Neural progenitor cell (in vitro differentiated cells): ENCODE results near the gene MARCHF3. TPM values are rescaled to one million over a fixed set of nuclear protein-coding genes. Genes with fewer than 3 reads are reported as not detected.
A peak's percentile ranks its signal among the peaks of the same experiment; 100 is the strongest.

Source experiments
- DNase-seq: peaks from one replicate; pipeline ENCODE4 v3.0.0-alpha.2; 2016; ENCODE audit warnings: low spot score
- H2AFZ ChIP-seq: fragments of 200-600 bp; sonication (generic); replicated peaks from 2 replicates; pipeline ENCODE4 v1.6.1; 2016; ENCODE audit warnings: antibody characterized with exemption
- H3F3A ChIP-seq: fragments of 200-600 bp; sonication (generic); 2 replicates; pipeline ENCODE4 v1.6.1; 2016; ENCODE audit warnings: antibody characterized with exemption, low read depth
- H3K27ac ChIP-seq: fragments of 200-600 bp; sonication (generic); 2 replicates; pipeline ENCODE4 v1.5.1; 2016; ENCODE audit warnings: mild to moderate bottlenecking
- H3K27me3 ChIP-seq: fragments of 200-600 bp; sonication (generic); 2 replicates; pipeline ENCODE4 v1.6.1; 2016; ENCODE audit warnings: mild to moderate bottlenecking, moderate library complexity
- H3K36me3 ChIP-seq: fragments of 200-600 bp; sonication (generic); 2 replicates; pipeline ENCODE4 v1.5.1; 2016
- H3K4me1 ChIP-seq: fragments of 200-600 bp; sonication (generic); 2 replicates; pipeline ENCODE4 v1.6.1; 2016; ENCODE audit warnings: mixed run types
- H3K4me2 ChIP-seq: fragments of 200-600 bp; sonication (generic); 2 replicates; pipeline ENCODE4 v1.6.1; 2016
- H3K4me3 ChIP-seq: fragments of 200-600 bp; sonication (generic); 2 replicates; pipeline ENCODE4 v1.5.1; 2016
- H3K79me2 ChIP-seq: fragments of 200-600 bp; sonication (generic); 2 replicates; pipeline ENCODE4 v1.6.1; 2016; ENCODE audit warnings: low read depth
- H3K9ac ChIP-seq: fragments of 200-600 bp; sonication (generic); 2 replicates; pipeline ENCODE4 v1.6.1; 2016
- H3K9me3 ChIP-seq: fragments of 200-600 bp; sonication (generic); 2 replicates; pipeline ENCODE4 v1.5.1; 2016; ENCODE audit warnings: low read depth
- H4K20me1 ChIP-seq: fragments of 200-600 bp; sonication (generic); 2 replicates; pipeline ENCODE4 v1.6.1; 2016; ENCODE audit warnings: low read depth
- H3K27ac Mint-ChIP-seq: 3 replicates; pipeline ENCODE4 v1.8.0; 2021; ENCODE audit warnings: mixed read lengths
- H3K27me3 Mint-ChIP-seq: 2 replicates; pipeline ENCODE4 v1.8.0; 2022; ENCODE audit warnings: low read depth, mild to moderate bottlenecking, inconsistent platforms, moderate library complexity, mixed read lengths; ENCODE audit not compliant: insufficient read depth
- H3K36me3 Mint-ChIP-seq: 3 replicates; pipeline ENCODE4 v1.8.0; 2021; ENCODE audit warnings: mixed read lengths
- H3K4me1 Mint-ChIP-seq: 3 replicates; pipeline ENCODE4 v1.8.0; 2021; ENCODE audit warnings: mixed read lengths
- H3K4me3 Mint-ChIP-seq: 3 replicates; pipeline ENCODE4 v1.8.0; 2021; ENCODE audit warnings: mild to moderate bottlenecking, moderate library complexity, mixed read lengths
- H3K9me3 Mint-ChIP-seq: 3 replicates; pipeline ENCODE4 v1.8.0; 2020; ENCODE audit warnings: mixed read lengths
- EZH2 ChIP-seq: fragments of 200-600 bp; sonication (generic); IDR thresholded peaks from 2 replicates; pipeline ENCODE4 v1.6.1; 2017; ENCODE audit warnings: antibody characterized with exemption, mild to moderate bottlenecking, moderate library complexity
- EZH2phosphoT487 ChIP-seq: fragments of 200-600 bp; sonication (generic); IDR thresholded peaks from 2 replicates; pipeline ENCODE4 v1.6.1; 2017; ENCODE audit warnings: antibody characterized with exemption
- total RNA-seq: library from RNA; depleted of rRNA; stranded (reverse); fragments of >200 nt; gene quantifications from 2 replicates; pipeline ENCODE4 v1.2.3, GENCODE V29; 2015; ENCODE audit warnings: low replicate concordance
- TF ChIP-seq, protein P1 (sequence below): fragments of 200-600 bp; sonication (generic); IDR thresholded peaks from 2 replicates; pipeline ENCODE4 v1.5.1; 2017; ENCODE audit warnings: antibody characterized with exemption, mild to moderate bottlenecking

The MARCHF3 gene
- total RNA-seq, 1 donor from 2014 or later: 6.1 TPM

DNA sequence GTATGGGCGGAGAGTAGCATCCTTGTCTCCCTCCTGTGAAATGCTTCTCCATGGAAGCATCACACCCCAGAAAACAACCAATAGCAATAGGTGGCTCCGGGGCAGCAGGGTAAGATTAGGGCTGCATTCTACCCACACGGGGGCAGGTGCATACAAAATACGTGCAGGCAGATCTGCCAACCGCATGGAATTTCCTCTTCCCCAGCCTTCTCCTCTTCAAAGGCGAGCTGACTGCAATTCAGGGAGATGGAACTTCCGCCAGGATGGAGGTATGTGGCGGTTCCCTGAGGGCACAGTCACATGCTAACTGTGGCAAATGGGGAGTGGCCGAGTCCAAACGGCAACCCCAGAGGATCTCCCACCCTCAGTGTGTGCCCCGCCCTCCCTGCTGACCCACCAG lies 171.9 kb downstream of the MARCHF3 start:
- H3K27me3 Mint-ChIP-seq: peaks cover 1% of the 10 kb centered on the region
- H3K36me3 ChIP-seq: no peaks in the 10 kb centered on the region

GRCh38 chr5:126857472-126858410 lies 172.6 kb downstream of the MARCHF3 start:
- no peak overlapping the region for H3K4me2 ChIP-seq
- Mint-ChIP-seq H3K4me3 (no peak overlapping the region), H3K27me3 (no peaks in the 10 kb centered on the region), H3K27ac (peak overlapping the region; percentile 81), H3K9me3 (no peaks in the 10 kb centered on the region), H3K36me3 (peaks cover 31% of the 10 kb centered on the region), H3K4me1 (peaks cover 21% of the 10 kb centered on the region)
- peaks cover 7% of the 10 kb centered on the region for H3K4me1 ChIP-seq
- no peaks in the 10 kb centered on the region for H3K27me3 ChIP-seq
- H3K79me2 ChIP-seq: no peaks in the 10 kb centered on the region
- no peak for TF ChIP-seq EZH2
- TF ChIP-seq EZH2phosphoT487: no peak
- TF ChIP-seq, protein P1, sequence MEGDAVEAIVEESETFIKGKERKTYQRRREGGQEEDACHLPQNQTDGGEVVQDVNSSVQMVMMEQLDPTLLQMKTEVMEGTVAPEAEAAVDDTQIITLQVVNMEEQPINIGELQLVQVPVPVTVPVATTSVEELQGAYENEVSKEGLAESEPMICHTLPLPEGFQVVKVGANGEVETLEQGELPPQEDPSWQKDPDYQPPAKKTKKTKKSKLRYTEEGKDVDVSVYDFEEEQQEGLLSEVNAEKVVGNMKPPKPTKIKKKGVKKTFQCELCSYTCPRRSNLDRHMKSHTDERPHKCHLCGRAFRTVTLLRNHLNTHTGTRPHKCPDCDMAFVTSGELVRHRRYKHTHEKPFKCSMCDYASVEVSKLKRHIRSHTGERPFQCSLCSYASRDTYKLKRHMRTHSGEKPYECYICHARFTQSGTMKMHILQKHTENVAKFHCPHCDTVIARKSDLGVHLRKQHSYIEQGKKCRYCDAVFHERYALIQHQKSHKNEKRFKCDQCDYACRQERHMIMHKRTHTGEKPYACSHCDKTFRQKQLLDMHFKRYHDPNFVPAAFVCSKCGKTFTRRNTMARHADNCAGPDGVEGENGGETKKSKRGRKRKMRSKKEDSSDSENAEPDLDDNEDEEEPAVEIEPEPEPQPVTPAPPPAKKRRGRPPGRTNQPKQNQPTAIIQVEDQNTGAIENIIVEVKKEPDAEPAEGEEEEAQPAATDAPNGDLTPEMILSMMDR: no peak
- DNase-seq: no peak
- H3K27ac ChIP-seq: no peak overlapping the region
- H3K9me3 ChIP-seq: no peaks in the 10 kb centered on the region
- H4K20me1 ChIP-seq: no peaks in the 10 kb centered on the region
- no peaks in the 10 kb centered on the region for H3K36me3 ChIP-seq
- H3F3A ChIP-seq: no peaks in the 10 kb centered on the region
- H2AFZ ChIP-seq: no peak overlapping the region
- no peak overlapping the region for H3K4me3 ChIP-seq
- no peak overlapping the region for H3K9ac ChIP-seq

More for the DNA sequence above, 171.9 kb downstream of the MARCHF3 start:
- no peaks in the 10 kb centered on the region for H3K79me2 ChIP-seq
- TF ChIP-seq EZH2phosphoT487 (no peak), EZH2 (no peak)
- TF ChIP-seq, protein P1: no peak
- H3K4me2 ChIP-seq: no peak overlapping the region
- Mint-ChIP-seq H3K4me3 (no peak overlapping the region), H3K9me3 (no peaks in the 10 kb centered on the region), H3K27ac (no peak overlapping the region), H3K36me3 (peaks cover 28% of the 10 kb centered on the region), H3K4me1 (peaks cover 15% of the 10 kb centered on the region)
- DNase-seq: no peak
- no peaks in the 10 kb centered on the region for H4K20me1 ChIP-seq
- H2AFZ ChIP-seq: no peak overlapping the region
- H3K9me3 ChIP-seq: no peaks in the 10 kb centered on the region
- H3K4me3 ChIP-seq: no peak overlapping the region
- no peaks in the 10 kb centered on the region for H3F3A ChIP-seq
- no peaks in the 10 kb centered on the region for H3K27me3 ChIP-seq
- H3K9ac ChIP-seq: no peak overlapping the region
- H3K4me1 ChIP-seq: peaks cover 7% of the 10 kb centered on the region
- H3K27ac ChIP-seq: no peak overlapping the region

DNA sequence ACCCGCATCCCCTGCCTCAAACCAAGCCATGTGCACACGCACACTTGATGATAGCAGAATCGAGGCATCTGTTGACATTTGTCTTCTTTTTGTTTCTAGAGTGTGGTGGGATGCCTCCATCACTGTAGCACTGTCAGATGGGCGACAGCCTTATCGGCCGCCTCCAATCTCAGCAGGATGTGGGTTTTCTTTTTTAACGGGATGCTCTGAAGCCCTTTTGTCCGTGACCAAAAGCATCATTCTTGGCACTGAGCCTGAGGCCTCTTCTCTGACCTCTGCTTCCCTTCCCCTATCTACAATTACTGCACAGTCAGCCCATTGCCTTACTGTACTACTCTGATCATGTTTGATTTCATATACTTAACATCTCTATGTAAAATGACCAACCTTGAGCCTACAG lies 175.1 kb downstream of the MARCHF3 start:
- Mint-ChIP-seq H3K4me3 (no peak overlapping the region), H3K27me3 (peaks cover 2% of the 10 kb centered on the region), H3K36me3 (peaks cover 31% of the 10 kb centered on the region), H3K4me1 (peaks cover 38% of the 10 kb centered on the region), H3K27ac (no peak overlapping the region), H3K9me3 (no peaks in the 10 kb centered on the region)
- H3F3A ChIP-seq: peaks cover 9% of the 10 kb centered on the region
- H3K79me2 ChIP-seq: no peaks in the 10 kb centered on the region
- H4K20me1 ChIP-seq: no peaks in the 10 kb centered on the region
- no peak overlapping the region for H3K4me2 ChIP-seq
- H3K27ac ChIP-seq: no peak overlapping the region
- no peaks in the 10 kb centered on the region for H3K27me3 ChIP-seq
- no peak overlapping the region for H3K9ac ChIP-seq
- TF ChIP-seq, protein P1: no peak
- TF ChIP-seq EZH2phosphoT487 (no peak), EZH2 (no peak)
- H3K9me3 ChIP-seq: no peaks in the 10 kb centered on the region
- H3K4me3 ChIP-seq: no peak overlapping the region
- no peak overlapping the region for H2AFZ ChIP-seq
- H3K36me3 ChIP-seq: no peaks in the 10 kb centered on the region
- H3K4me1 ChIP-seq: peaks cover 10% of the 10 kb centered on the region
- DNase-seq: no peak
